BLaER1 treated with 17β-estradiol and CSF1 and Interleukin-3, amounts not matched to agents 10 nM and 100 nM (cell line): Measurements from ENCODE around the gene SLC9C1.
A peak's percentile ranks its signal among the peaks of the same experiment; 100 is the strongest.

Experiments
- H3K27ac ChIP-seq, 11 experiments: shearing (Covaris generic); formaldehyde crosslinking; 2 replicates each; pipeline ENCODE4 v1.8.1; 2022
- H3K27me3 ChIP-seq, 11 experiments: shearing (Covaris generic); formaldehyde crosslinking; 2 replicates each; pipeline ENCODE4 v1.8.1; 2022
- H3K36me3 ChIP-seq, 11 experiments: shearing (Covaris generic); formaldehyde crosslinking; 2 replicates each; pipeline ENCODE4 v1.8.1; 2022
- H3K4me1 ChIP-seq, 10 experiments: shearing (Covaris generic); formaldehyde crosslinking; 2 replicates each; pipeline ENCODE4 v1.8.1; 2022
- H3K4me2 ChIP-seq, 11 experiments: shearing (Covaris generic); formaldehyde crosslinking; 2 replicates each; pipeline ENCODE4 v1.8.1; 2022
- H3K4me3 ChIP-seq, 10 experiments: shearing (Covaris generic); formaldehyde crosslinking; 2 replicates each; pipeline ENCODE4 v1.8.1; 2022
- H3K9ac ChIP-seq, 11 experiments: shearing (Covaris generic); formaldehyde crosslinking; 2 replicates each; pipeline ENCODE4 v1.8.1; 2022
- H3K9me3 ChIP-seq, 11 experiments: shearing (Covaris generic); formaldehyde crosslinking; replicated peaks in 1 of 11; 2 replicates each; pipeline ENCODE4 v1.8.1; 2022
- H4K20me1 ChIP-seq, 11 experiments: shearing (Covaris generic); formaldehyde crosslinking; 2 replicates each; pipeline ENCODE4 v1.8.1; 2022
- Cebpa-rat ChIP-seq, 11 experiments: shearing (Covaris generic); IDR thresholded peaks; 2 replicates each; pipeline ENCODE4 v1.8.1; 2022

SLC9C1 gene

GRCh38 chr3:112298781-112299180, 4.8 kb upstream of the SLC9C1 start:
- Histone ChIP-seq H3K9ac (no peak overlapping the region), H3K4me2 (peak overlapping the region in 8 of 11 experiments; percentile 34 to 85 (median 70); a peak in 13 of 22 replicates)

GRCh38 chr3:112297714-112298113, 3.7 kb upstream of the SLC9C1 start:
- TF ChIP-seq Cebpa-rat (IDR thresholded peaks at IDR 0.05), result no peak
- Histone ChIP-seq H3K9ac (peak overlapping the region in 8 of 11 experiments; percentile 8 to 50 (median 31); a peak in 10 of 22 replicates), H3K27ac (peak overlapping the region in 9 of 11 experiments; percentile 9 to 76 (median 67); a peak in 14 of 22 replicates), H4K20me1 (no peaks in the 10 kb centered on the region), H3K4me3 (peak overlapping the region in 6 of 10 experiments; percentile 11 to 38 (median 25); a peak in 7 of 20 replicates), H3K27me3 (no peaks in the 10 kb centered on the region), H3K4me2 (peak overlapping the region; percentile 46 to 85 (median 71)), H3K36me3 (no peaks in the 10 kb centered on the region), H3K9me3 (peaks cover 0 to 15% (median 8%) of the 10 kb centered on the region in 11 experiments; a peak in 12 of 22 replicates), H3K4me1 (peaks cover 16 to 51% (median 35%) of the 10 kb centered on the region in 10 experiments)

More at GRCh38 chr3:112298781-112299180, 4.8 kb upstream of the SLC9C1 start:
- Histone ChIP-seq H3K4me1 (peaks cover 23 to 57% (median 44%) of the 10 kb centered on the region in 10 experiments), H3K27ac (peak overlapping the region in 3 of 11 experiments; percentile 6 to 52 (median 20); a peak in 7 of 22 replicates), H3K4me3 (no peak overlapping the region), H3K9me3 (peaks cover 0 to 15% (median 9%) of the 10 kb centered on the region in 11 experiments; a peak in 12 of 22 replicates), H3K36me3 (no peaks in the 10 kb centered on the region), H4K20me1 (no peaks in the 10 kb centered on the region), H3K27me3 (no peaks in the 10 kb centered on the region)
- TF ChIP-seq Cebpa-rat (IDR thresholded peaks at IDR 0.05), result no peak

GRCh38 chr3:112289011-112289410, 5.0 kb downstream of the SLC9C1 start:
- H3K4me1 ChIP-seq, result peaks cover 0 to 7% (median 3%) of the 10 kb centered on the region in 10 experiments; a peak in 8 of 20 replicates
- H3K4me2 ChIP-seq, result no peak overlapping the region
- no peak overlapping the region for H3K9ac ChIP-seq
- TF ChIP-seq Cebpa-rat (IDR thresholded peaks at IDR 0.05), result no peak
- no peaks in the 10 kb centered on the region for H3K27me3 ChIP-seq
- H3K4me3 ChIP-seq, result no peak overlapping the region
- no peaks in the 10 kb centered on the region for H4K20me1 ChIP-seq
- no peaks in the 10 kb centered on the region for H3K36me3 ChIP-seq
- H3K9me3 ChIP-seq, result peaks cover 5 to 20% (median 13%) of the 10 kb centered on the region in 11 experiments; a peak in 19 of 22 replicates
- H3K27ac ChIP-seq, result no peak overlapping the region

- H3K9me3 ChIP-seq, result no peaks in the 10 kb centered on the region
- TF ChIP-seq Cebpa-rat (IDR thresholded peaks at IDR 0.05), result no peak
- H3K27ac ChIP-seq, result no peak overlapping the region
- H4K20me1 ChIP-seq, result no peaks in the 10 kb centered on the region
- no peak overlapping the region for H3K4me3 ChIP-seq
- H3K9ac ChIP-seq, result no peak overlapping the region
- no peaks in the 10 kb centered on the region for H3K4me1 ChIP-seq
- no peaks in the 10 kb centered on the region for H3K36me3 ChIP-seq
- no peaks in the 10 kb centered on the region for H3K27me3 ChIP-seq
- H3K4me2 ChIP-seq, result no peak overlapping the region
These were observed 13.8 kb downstream of the SLC9C1 start for GRCh38 chr3:112280266-112280665.

GRCh38 chr3:112273536-112273935, 20.5 kb downstream of the SLC9C1 start:
- Histone ChIP-seq H3K9me3 (no peaks in the 10 kb centered on the region), H3K9ac (no peak overlapping the region), H3K4me2 (no peak overlapping the region), H3K27me3 (no peaks in the 10 kb centered on the region), H3K4me1 (no peaks in the 10 kb centered on the region), H3K4me3 (no peak overlapping the region), H3K36me3 (no peaks in the 10 kb centered on the region), H3K27ac (no peak overlapping the region), H4K20me1 (no peaks in the 10 kb centered on the region)
- TF ChIP-seq Cebpa-rat (IDR thresholded peaks at IDR 0.05), result no peak

- TF ChIP-seq Cebpa-rat (IDR thresholded peaks at IDR 0.05), result peak in 1 of 11 experiments; percentile 36; a peak in 1 of 22 replicates
- Histone ChIP-seq H3K9ac (no peak overlapping the region), H3K4me3 (no peak overlapping the region), H3K36me3 (no peaks in the 10 kb centered on the region), H3K4me1 (peaks cover 0 to 12% (median 0%) of the 10 kb centered on the region in 10 experiments; a peak in 5 of 20 replicates), H3K27me3 (no peaks in the 10 kb centered on the region), H3K27ac (no peak overlapping the region), H3K4me2 (peak overlapping the region in 3 of 11 experiments; percentile 3 to 35 (median 30); a peak in 6 of 22 replicates), H4K20me1 (no peaks in the 10 kb centered on the region), H3K9me3 (peaks cover 0 to 10% (median 0%) of the 10 kb centered on the region in 11 experiments; a peak in 3 of 22 replicates)
These were observed 32.3 kb downstream of the SLC9C1 start for GRCh38 chr3:112261742-112262141.

- Histone ChIP-seq H3K4me3 (no peak overlapping the region), H3K4me2 (no peak overlapping the region), H3K4me1 (peaks cover 0 to 12% (median 0%) of the 10 kb centered on the region in 10 experiments; a peak in 5 of 20 replicates), H3K9me3 (peaks cover 0 to 10% (median 0%) of the 10 kb centered on the region in 11 experiments; a peak in 4 of 22 replicates), H3K36me3 (no peaks in the 10 kb centered on the region), H3K27ac (no peak overlapping the region), H4K20me1 (no peaks in the 10 kb centered on the region), H3K27me3 (no peaks in the 10 kb centered on the region), H3K9ac (no peak overlapping the region)
- TF ChIP-seq Cebpa-rat (IDR thresholded peaks at IDR 0.05), result no peak
These were observed 33.5 kb downstream of the SLC9C1 start for GRCh38 chr3:112260563-112260962.

GRCh38 chr3:112253301-112253971, 40.6 kb downstream of the SLC9C1 start:
- Histone ChIP-seq H3K36me3 (no peaks in the 10 kb centered on the region), H3K9me3 (peaks cover 4 to 47% (median 39%) of the 10 kb centered on the region in 11 experiments; a peak in 20 of 22 replicates), H3K4me2 (no peak overlapping the region), H3K4me3 (no peak overlapping the region), H3K9ac (no peak overlapping the region), H4K20me1 (no peaks in the 10 kb centered on the region), H3K27ac (no peak overlapping the region), H3K4me1 (no peaks in the 10 kb centered on the region), H3K27me3 (no peaks in the 10 kb centered on the region)
- TF ChIP-seq Cebpa-rat (IDR thresholded peaks at IDR 0.05), result no peak

DNA sequence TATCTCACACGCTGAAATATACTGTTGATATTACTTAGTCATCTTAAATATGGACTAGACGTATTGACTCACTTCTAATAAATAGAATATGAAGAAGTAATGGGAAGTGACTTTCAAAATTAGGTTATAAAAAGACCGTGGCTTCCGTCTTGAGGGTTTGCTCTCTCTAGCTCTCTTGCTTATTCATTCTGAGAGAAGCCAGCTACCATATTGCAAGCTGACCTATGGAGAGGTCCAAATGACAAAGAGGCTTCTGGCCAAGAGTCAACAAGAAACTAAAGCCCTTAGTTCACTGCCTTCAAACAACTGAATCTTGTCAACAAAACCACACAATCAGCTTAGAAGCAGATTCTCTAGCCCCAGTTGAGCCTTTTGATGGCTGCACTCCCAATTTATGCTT, 46.1 kb downstream of the SLC9C1 start:
- Histone ChIP-seq H3K36me3 (no peaks in the 10 kb centered on the region), H3K27me3 (no peaks in the 10 kb centered on the region), H3K4me3 (no peak overlapping the region), H3K9me3 (peaks cover under 1 to 25% (median 23%) of the 10 kb centered on the region in 11 experiments; a peak in 17 of 22 replicates), H3K4me1 (peaks cover 0 to 25% (median 10%) of the 10 kb centered on the region in 10 experiments; a peak in 11 of 20 replicates), H3K9ac (no peak overlapping the region), H4K20me1 (no peaks in the 10 kb centered on the region), H3K27ac (no peak overlapping the region), H3K4me2 (peak overlapping the region in 2 of 11 experiments; percentile 37 to 53; a peak in 1 of 22 replicates)
- TF ChIP-seq Cebpa-rat (IDR thresholded peaks at IDR 0.05), result no peak
